NCI-H526 (cell line): ENCODE results near the gene ZNF778.
"Not testable (repeated sequence)": the region's sequence is repeated elsewhere in the genome, so short reads cannot be mapped to it uniquely, and the experiment has no call there.

Experiments used
- DNase-seq, 2 experiments: peaks; one replicate each; lab custom pipeline; 2025; lab: John Stamatoyannopoulos, UW

The ZNF778 gene

DNA sequence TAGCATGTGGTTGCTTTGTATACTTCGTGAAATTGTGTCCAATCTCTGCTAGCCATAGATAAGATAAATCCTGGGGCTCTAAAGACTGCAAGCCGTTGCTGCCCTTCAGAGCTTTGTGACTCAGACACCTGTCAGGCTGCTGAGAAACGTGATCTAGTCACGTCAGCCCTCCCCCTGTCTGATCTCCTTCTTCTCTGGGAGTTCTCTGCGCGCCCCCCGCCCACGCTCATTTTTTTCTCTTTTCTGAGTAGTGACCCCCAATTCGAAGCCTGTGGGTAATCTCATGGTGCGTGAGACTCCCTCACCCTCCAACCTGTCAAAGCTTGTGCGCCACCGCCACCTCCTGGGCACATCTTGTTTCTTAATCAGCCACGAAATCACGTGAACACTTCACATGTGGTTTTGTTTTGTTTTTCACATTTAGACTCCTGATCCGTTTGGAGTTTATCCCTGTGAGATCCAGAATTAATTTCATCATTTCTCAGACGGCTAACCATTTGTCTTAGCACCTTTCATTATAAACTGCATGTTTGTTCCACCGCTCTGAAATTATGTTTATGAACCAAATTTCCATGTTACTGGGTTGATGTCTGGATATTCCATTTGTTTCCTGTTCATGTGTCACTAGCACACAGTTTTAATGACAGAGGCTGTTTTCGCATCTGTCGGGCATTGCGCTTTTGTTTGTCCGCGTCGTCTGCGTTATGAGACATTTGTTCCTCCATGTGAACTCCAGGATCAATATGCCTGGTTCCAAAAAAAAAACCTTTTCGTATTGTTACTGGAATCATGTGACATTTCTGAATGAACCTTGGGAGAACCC, 977 bp upstream of the ZNF778 start:
- DNase-seq = peak; percentile 46 to 70

- no peak for DNase-seq
Measured at GRCh38 chr16:89217138-89217387, 440 bp upstream of the ZNF778 start.

- DNase-seq = no peak
Measured at GRCh38 chr16:89219365-89219764, 1.9 kb downstream of the ZNF778 start.

GRCh38 chr16:89221604-89222003, 4.1 kb downstream of the ZNF778 start:
- DNase-seq = no peak

DNA sequence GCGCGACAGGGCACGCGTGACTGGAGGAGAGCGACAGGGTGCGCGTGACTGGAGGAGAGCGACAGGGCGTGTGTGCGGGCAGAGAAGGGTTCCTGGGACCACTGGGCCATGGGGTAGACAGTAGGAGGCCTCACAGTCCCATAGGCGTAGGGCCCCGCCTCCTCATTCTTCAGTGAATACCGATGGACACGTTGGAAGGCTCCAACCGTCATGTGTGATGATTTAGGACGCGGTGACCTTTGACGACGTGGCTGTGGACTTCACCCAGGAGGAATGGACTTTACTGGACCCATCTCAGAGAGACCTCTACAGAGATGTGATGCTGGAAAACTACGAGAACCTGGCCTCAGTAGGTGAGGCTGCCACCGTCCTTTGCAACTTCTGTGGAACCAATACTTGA, 5.4 kb downstream of the ZNF778 start:
- no peak for DNase-seq

GRCh38 chr16:89224665-89225064, 7.2 kb downstream of the ZNF778 start:
- no peak for DNase-seq

- no peak for DNase-seq
Measured at GRCh38 chr16:89230255-89230654, 12.8 kb downstream of the ZNF778 start.

GRCh38 chr16:89232107-89232506, 14.6 kb downstream of the ZNF778 start:
- no peak for DNase-seq

GRCh38 chr16:89233678-89234490, 16.4 kb downstream of the ZNF778 start:
- DNase-seq = no peak

GRCh38 chr16:89237733-89238132, 20.2 kb downstream of the ZNF778 start:
- DNase-seq = no peak

DNA sequence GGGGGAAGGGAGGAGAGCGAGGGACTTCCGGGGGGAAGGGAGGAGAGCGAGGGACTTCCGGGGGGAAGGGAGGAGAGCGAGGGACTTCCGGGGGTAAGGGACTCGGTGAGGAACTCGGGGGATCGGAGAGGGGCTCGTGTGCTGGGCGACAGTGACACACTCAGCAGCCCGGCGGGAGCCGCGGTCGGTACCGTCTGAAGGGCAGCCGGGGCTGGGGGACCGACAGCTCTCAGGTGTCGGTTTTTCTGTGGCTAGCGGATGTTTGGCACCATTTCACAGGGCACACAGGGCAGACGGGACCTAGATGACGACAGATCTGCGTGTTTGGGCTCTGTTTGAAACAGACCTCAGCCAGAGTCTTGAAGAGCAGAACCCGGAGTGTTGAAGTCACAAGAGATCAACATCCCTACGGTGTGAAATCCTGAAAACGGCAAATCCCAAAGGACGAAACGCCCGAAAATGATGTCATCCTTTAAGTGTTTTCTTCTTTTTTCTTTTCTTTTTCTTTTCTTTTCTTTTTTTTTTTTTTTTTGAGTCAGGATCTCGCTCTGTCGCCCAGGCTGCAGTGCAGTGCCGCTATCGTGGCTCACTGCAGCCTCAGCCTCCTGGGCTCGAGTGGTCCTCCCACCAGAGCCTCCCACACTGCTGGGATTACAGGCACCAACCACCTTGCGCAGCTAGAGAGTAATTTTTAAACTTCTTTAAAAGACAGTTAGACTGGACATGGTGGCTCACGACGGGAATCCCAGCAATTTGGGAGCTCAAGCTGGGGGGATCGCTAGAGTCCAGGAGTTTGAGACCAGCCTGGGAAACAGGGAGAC, 23.9 kb downstream of the ZNF778 start:
- DNase-seq = peak; percentile 44 to 57

GRCh38 chr16:89242795-89243200, 25.3 kb downstream of the ZNF778 start:
- peak; percentile 11 to 53 for DNase-seq

- no peak for DNase-seq
Measured at GRCh38 chr16:89243664-89244063, 26.2 kb downstream of the ZNF778 start.

DNA sequence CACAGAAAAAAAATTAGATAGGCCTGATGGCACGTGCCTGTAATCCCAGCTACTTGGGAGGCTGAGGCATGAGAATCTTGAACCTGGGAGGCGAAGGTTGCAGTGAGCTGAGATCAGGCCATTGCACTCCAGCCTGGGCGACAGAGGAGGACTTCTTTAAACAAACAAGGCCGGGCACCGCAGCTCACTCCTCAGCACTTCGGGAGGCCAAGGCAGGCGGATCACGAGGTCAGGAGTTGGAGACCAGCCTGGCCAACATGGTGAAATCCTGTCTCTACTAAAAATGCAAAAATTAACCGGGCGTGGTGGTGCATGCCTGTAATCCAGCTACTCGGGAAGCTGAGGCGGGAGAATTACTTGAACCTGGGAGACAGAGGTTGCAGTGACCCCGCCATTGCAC, 26.8 kb downstream of the ZNF778 start:
- DNase-seq = not testable (repeated sequence)

GRCh38 chr16:89244754-89245153, 27.3 kb downstream of the ZNF778 start:
- no peak for DNase-seq

DNA sequence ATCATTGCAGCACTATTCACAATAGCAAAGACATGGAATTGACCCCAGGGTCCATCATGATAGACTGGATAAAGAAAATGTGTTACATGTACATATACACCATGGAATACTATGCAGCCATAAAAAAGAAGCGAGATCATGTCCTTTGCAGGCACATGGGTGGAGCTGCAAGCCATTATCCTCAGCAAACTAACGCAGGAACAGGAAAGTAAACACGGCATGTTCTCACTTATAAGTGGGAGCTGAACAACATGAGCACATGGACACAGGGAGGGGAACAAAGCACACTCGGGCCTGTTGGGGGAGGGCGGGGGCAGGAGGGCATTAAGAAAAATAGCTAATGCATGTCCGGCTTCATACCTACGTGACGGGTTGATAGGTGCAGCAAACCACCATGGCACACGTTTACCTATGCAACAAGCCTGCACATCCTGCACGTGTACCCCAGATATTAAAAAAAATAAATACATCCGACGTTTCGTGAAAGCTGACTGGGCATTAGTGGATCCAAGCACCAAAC, 28.9 kb downstream of the ZNF778 start:
- no peak for DNase-seq

GRCh38 chr16:89246903-89247733, 29.6 kb downstream of the ZNF778 start:
- peak; percentile 23 to 85 for DNase-seq

GRCh38 chr16:89247734-89248075, 30.2 kb downstream of the ZNF778 start:
- peak; percentile 9 to 63 for DNase-seq

GRCh38 chr16:89248196-89248982, 30.9 kb downstream of the ZNF778 start:
- no peak for DNase-seq

- no peak for DNase-seq
Measured at GRCh38 chr16:89253548-89254287, 36.2 kb downstream of the ZNF778 start.
